Central memory CD8-positive, alpha-beta T cell (primary cell): ENCODE data around the gene PSMB10.
A peak's percentile ranks its signal among the peaks of the same experiment; 100 is the strongest.

Experiments
- ATAC-seq: fragments of 150-1000 bp; cut with Tn5 transposase; replicated peaks from 2 replicates; pipeline ENCODE4 v1.10.0; 2022; ENCODE audit warnings: mild to moderate bottlenecking, moderate FRiP score, moderate number of reproducible peaks; ENCODE audit not compliant: poor library complexity, severe bottlenecking; ENCODE audit errors: extremely low read depth
- DNase-seq, 2 donors: peaks; one replicate each; pipeline ENCODE4 v3.0.0; 2021; ENCODE audit warnings: low spot score in 2 of 2
- H3K27ac Mint-ChIP-seq: one replicate; pipeline ENCODE4 v1.8.0; 2022; ENCODE audit warnings: low read depth, mild to moderate bottlenecking, moderate library complexity, mixed read lengths
- H3K27me3 Mint-ChIP-seq: one replicate; pipeline ENCODE4 v1.8.0; 2022; ENCODE audit warnings: mixed read lengths
- H3K36me3 Mint-ChIP-seq: one replicate; pipeline ENCODE4 v1.8.0; 2022; ENCODE audit warnings: mild to moderate bottlenecking, moderate library complexity, mixed read lengths; ENCODE audit not compliant: insufficient read depth
- H3K4me1 Mint-ChIP-seq: one replicate; pipeline ENCODE4 v1.8.0; 2022; ENCODE audit warnings: mixed read lengths
- H3K4me3 Mint-ChIP-seq: one replicate; pipeline ENCODE4 v1.8.0; 2022; ENCODE audit warnings: mild to moderate bottlenecking, moderate library complexity, mixed read lengths
- H3K9me3 Mint-ChIP-seq: one replicate; pipeline ENCODE4 v1.8.0; 2022; ENCODE audit warnings: mixed read lengths

PSMB10 gene

GRCh38 chr16:67910158-67910557, 26.5 kb downstream of the PSMB10 start:
- peaks cover 7% of the 10 kb centered on the region for H3K36me3 Mint-ChIP-seq
- H3K27ac Mint-ChIP-seq, result peak overlapping the region; percentile 16
- ATAC-seq, result no peak

GRCh38 chr16:67909056-67909742, 27.5 kb downstream of the PSMB10 start:
- Mint-ChIP-seq H3K4me1 (peaks cover 18% of the 10 kb centered on the region), H3K27me3 (no peaks in the 10 kb centered on the region), H3K9me3 (no peaks in the 10 kb centered on the region), H3K27ac (peak overlapping the region; percentile 16), H3K4me3 (no peak overlapping the region), H3K36me3 (peaks cover 7% of the 10 kb centered on the region)
- DNase-seq (no peak), ATAC-seq (no peak)

More at GRCh38 chr16:67910158-67910557, 26.5 kb downstream of the PSMB10 start:
- H3K4me1 Mint-ChIP-seq, result peaks cover 20% of the 10 kb centered on the region
- H3K27me3 Mint-ChIP-seq, result no peaks in the 10 kb centered on the region
- DNase-seq, result no peak
- no peak overlapping the region for H3K4me3 Mint-ChIP-seq
- no peaks in the 10 kb centered on the region for H3K9me3 Mint-ChIP-seq

GRCh38 chr16:67907397-67908180, 29.1 kb downstream of the PSMB10 start:
- peaks cover 23% of the 10 kb centered on the region for H3K4me1 Mint-ChIP-seq
- peak overlapping the region; percentile 20 for H3K27ac Mint-ChIP-seq
- no peaks in the 10 kb centered on the region for H3K9me3 Mint-ChIP-seq
- H3K27me3 Mint-ChIP-seq, result no peaks in the 10 kb centered on the region
- H3K36me3 Mint-ChIP-seq, result peaks cover 11% of the 10 kb centered on the region
- H3K4me3 Mint-ChIP-seq, result no peak overlapping the region
- DNase-seq (no peak), ATAC-seq (no peak)

GRCh38 chr16:67902831-67903230, 33.8 kb downstream of the PSMB10 start:
- Mint-ChIP-seq H3K4me3 (no peak overlapping the region), H3K27ac (no peak overlapping the region), H3K27me3 (no peaks in the 10 kb centered on the region), H3K4me1 (peaks cover 29% of the 10 kb centered on the region), H3K9me3 (no peaks in the 10 kb centered on the region), H3K36me3 (peaks cover 16% of the 10 kb centered on the region)
- ATAC-seq (no peak), DNase-seq (no peak)

- Mint-ChIP-seq H3K27ac (no peak overlapping the region), H3K4me1 (peaks cover 33% of the 10 kb centered on the region), H3K9me3 (no peaks in the 10 kb centered on the region), H3K27me3 (no peaks in the 10 kb centered on the region), H3K4me3 (no peak overlapping the region), H3K36me3 (peaks cover 16% of the 10 kb centered on the region)
- ATAC-seq (no peak), DNase-seq (no peak)
Observed at GRCh38 chr16:67901734-67902133, 34.9 kb downstream of the PSMB10 start.

GRCh38 chr16:67897231-67897630, 39.4 kb downstream of the PSMB10 start:
- no peaks in the 10 kb centered on the region for H3K9me3 Mint-ChIP-seq
- H3K4me1 Mint-ChIP-seq, result peaks cover 40% of the 10 kb centered on the region
- DNase-seq, result no peak
- H3K27ac Mint-ChIP-seq, result peak overlapping the region; percentile 44
- H3K36me3 Mint-ChIP-seq, result peaks cover 15% of the 10 kb centered on the region
- H3K27me3 Mint-ChIP-seq, result no peaks in the 10 kb centered on the region
- no peak for ATAC-seq
- no peak overlapping the region for H3K4me3 Mint-ChIP-seq

- DNase-seq (no peak), ATAC-seq (peak; percentile 4)
Observed at GRCh38 chr16:67893743-67894399, 42.8 kb downstream of the PSMB10 start.

GRCh38 chr16:67892899-67893742, 43.5 kb downstream of the PSMB10 start, which contains the start of gene PSKH1:
TSS of gene PSKH1 (plus strand) at chr16:67893254. CDS start at chr16:67908750, 15,496 bp downstream.
- Mint-ChIP-seq H3K36me3 (peaks cover 13% of the 10 kb centered on the region), H3K27me3 (no peaks in the 10 kb centered on the region), H3K9me3 (no peaks in the 10 kb centered on the region), H3K27ac (peak within 1 kb of the TSS; percentile 95), H3K4me3 (peak within 1 kb of the TSS; percentile 93), H3K4me1 (peaks cover 27% of the 10 kb centered on the region)
- ATAC-seq (peak; percentile 99), DNase-seq (peak; percentile 79 to 83)

More at GRCh38 chr16:67893743-67894399, 42.8 kb downstream of the PSMB10 start:
- Mint-ChIP-seq H3K4me1 (peaks cover 27% of the 10 kb centered on the region), H3K9me3 (no peaks in the 10 kb centered on the region), H3K27me3 (no peaks in the 10 kb centered on the region), H3K4me3 (peak overlapping the region; percentile 93), H3K36me3 (peaks cover 14% of the 10 kb centered on the region), H3K27ac (peak overlapping the region; percentile 95)

- Mint-ChIP-seq H3K4me3 (peak overlapping the region; percentile 93), H3K4me1 (peaks cover 25% of the 10 kb centered on the region), H3K9me3 (no peaks in the 10 kb centered on the region), H3K36me3 (peaks cover 13% of the 10 kb centered on the region), H3K27ac (peak overlapping the region; percentile 95), H3K27me3 (no peaks in the 10 kb centered on the region)
- DNase-seq (no peak), ATAC-seq (no peak)
Observed at GRCh38 chr16:67892375-67892774, 44.3 kb downstream of the PSMB10 start.

GRCh38 chr16:67888331-67888730, 48.3 kb downstream of the PSMB10 start:
- ATAC-seq, result no peak
- H3K4me3 Mint-ChIP-seq, result no peak overlapping the region
- no peak overlapping the region for H3K27ac Mint-ChIP-seq
- peaks cover 11% of the 10 kb centered on the region for H3K4me1 Mint-ChIP-seq
- peaks cover 7% of the 10 kb centered on the region for H3K36me3 Mint-ChIP-seq
- no peaks in the 10 kb centered on the region for H3K9me3 Mint-ChIP-seq
- H3K27me3 Mint-ChIP-seq, result no peaks in the 10 kb centered on the region
- DNase-seq, result no peak

- no peak overlapping the region for H3K27ac Mint-ChIP-seq
- H3K9me3 Mint-ChIP-seq, result no peaks in the 10 kb centered on the region
- H3K36me3 Mint-ChIP-seq, result peaks cover 8% of the 10 kb centered on the region
Observed at GRCh38 chr16:67886387-67886786, 50.3 kb downstream of the PSMB10 start.

GRCh38 chr16:67885976-67886375, 50.7 kb downstream of the PSMB10 start:
- no peak for DNase-seq
- no peak overlapping the region for H3K4me3 Mint-ChIP-seq
- ATAC-seq, result no peak
- peaks cover 8% of the 10 kb centered on the region for H3K36me3 Mint-ChIP-seq
- H3K9me3 Mint-ChIP-seq, result no peaks in the 10 kb centered on the region
- H3K27ac Mint-ChIP-seq, result no peak overlapping the region
- no peaks in the 10 kb centered on the region for H3K27me3 Mint-ChIP-seq
- peaks cover 9% of the 10 kb centered on the region for H3K4me1 Mint-ChIP-seq

More at GRCh38 chr16:67886387-67886786, 50.3 kb downstream of the PSMB10 start:
- peaks cover 9% of the 10 kb centered on the region for H3K4me1 Mint-ChIP-seq
- no peak for ATAC-seq
- H3K4me3 Mint-ChIP-seq, result no peak overlapping the region
- H3K27me3 Mint-ChIP-seq, result no peaks in the 10 kb centered on the region
- no peak for DNase-seq
